ENCODE results near the gene ANKDD1A.

Gene ANKDD1A

GRCh38 chr15:64923546-64923945, 11.8 kb downstream of the ANKDD1A start:
- no peak for DNase-seq (ENCODE audit: low read depth in 3 of 3)

- no peak for DNase-seq (ENCODE audit: low read depth in 3 of 3)
These were observed 13.9 kb downstream of the ANKDD1A start for GRCh38 chr15:64925335-64926330.

GRCh38 chr15:64926661-64927060, 15.0 kb downstream of the ANKDD1A start:
- DNase-seq (ENCODE audit: low read depth in 3 of 3): no peak

GRCh38 chr15:64928626-64929220, 17.0 kb downstream of the ANKDD1A start:
- DNase-seq (ENCODE audit: low read depth in 3 of 3): no peak

GRCh38 chr15:64930019-64930652, 18.4 kb downstream of the ANKDD1A start:
- DNase-seq (ENCODE audit: low read depth in 3 of 3): no peak

GRCh38 chr15:64930778-64931371, 19.2 kb downstream of the ANKDD1A start:
- no peak for DNase-seq (ENCODE audit: low read depth in 3 of 3)

- DNase-seq (ENCODE audit: low read depth in 3 of 3): no peak
These were observed 19.7 kb downstream of the ANKDD1A start for GRCh38 chr15:64931381-64931780.

GRCh38 chr15:64934023-64934422, 22.3 kb downstream of the ANKDD1A start:
- no peak for DNase-seq (ENCODE audit: low read depth in 3 of 3)

GRCh38 chr15:64938192-64938591, 26.5 kb downstream of the ANKDD1A start:
- DNase-seq (ENCODE audit: low read depth in 3 of 3): no peak

- no peak for DNase-seq (ENCODE audit: low read depth in 3 of 3)
These were observed 30.7 kb downstream of the ANKDD1A start for GRCh38 chr15:64942356-64942755.

- no peak for DNase-seq (ENCODE audit: low read depth in 3 of 3)
These were observed 32.0 kb downstream of the ANKDD1A start for GRCh38 chr15:64943512-64944225.

- DNase-seq (ENCODE audit: low read depth in 3 of 3): no peak
These were observed 33.3 kb downstream of the ANKDD1A start for GRCh38 chr15:64944961-64945360.

GRCh38 chr15:64947211-64947610, 35.5 kb downstream of the ANKDD1A start:
- DNase-seq (ENCODE audit: low read depth in 3 of 3): no peak

GRCh38 chr15:64948916-64949315, 37.2 kb downstream of the ANKDD1A start:
- no peak for DNase-seq (ENCODE audit: low read depth in 3 of 3)

- no peak for DNase-seq (ENCODE audit: low read depth in 3 of 3)
These were observed 37.9 kb downstream of the ANKDD1A start for GRCh38 chr15:64949383-64950186.

- no peak for DNase-seq (ENCODE audit: low read depth in 3 of 3)
These were observed 39.2 kb downstream of the ANKDD1A start for GRCh38 chr15:64950888-64951287.

- DNase-seq (ENCODE audit: low read depth in 3 of 3): no peak
These were observed 40.2 kb downstream of the ANKDD1A start for GRCh38 chr15:64951777-64952418.

GRCh38 chr15:64954395-64954794, 42.7 kb downstream of the ANKDD1A start:
- DNase-seq (ENCODE audit: low read depth in 3 of 3): no peak

- DNase-seq (ENCODE audit: low read depth in 3 of 3): no peak
These were observed 47.4 kb downstream of the ANKDD1A start for GRCh38 chr15:64959128-64959527.

- no peak for DNase-seq (ENCODE audit: low read depth in 3 of 3)
These were observed 48.5 kb downstream of the ANKDD1A start for GRCh38 chr15:64960153-64960552.
